ENCODE data around the gene CD38.

GRCh38 chr4:15781427-15782095 lies 3.4 kb downstream of the CD38 start:
- TF ChIP-seq ZNF768 (tag by site-specific recombination; IDR thresholded peaks at IDR 0.05) (no peak), CTCF (tag by site-specific recombination; IDR thresholded peaks at IDR 0.05) (no peak), ZNF23 (tag by site-specific recombination; IDR thresholded peaks at IDR 0.05; ENCODE audit: borderline replicate concordance) (no peak), REST (tag by site-specific recombination; IDR thresholded peaks at IDR 0.05) (no peak), ZNF792 (tag by site-specific recombination; IDR thresholded peaks at IDR 0.05) (no peak), MZF1 (tag by site-specific recombination; IDR thresholded peaks at IDR 0.05; ENCODE audit: borderline replicate concordance) (no peak), YY1 (tag by site-specific recombination; IDR thresholded peaks at IDR 0.05) (no peak), PRDM1 (tag by site-specific recombination; IDR thresholded peaks at IDR 0.05) (no peak)
- TF ChIP-seq, protein P1, sequence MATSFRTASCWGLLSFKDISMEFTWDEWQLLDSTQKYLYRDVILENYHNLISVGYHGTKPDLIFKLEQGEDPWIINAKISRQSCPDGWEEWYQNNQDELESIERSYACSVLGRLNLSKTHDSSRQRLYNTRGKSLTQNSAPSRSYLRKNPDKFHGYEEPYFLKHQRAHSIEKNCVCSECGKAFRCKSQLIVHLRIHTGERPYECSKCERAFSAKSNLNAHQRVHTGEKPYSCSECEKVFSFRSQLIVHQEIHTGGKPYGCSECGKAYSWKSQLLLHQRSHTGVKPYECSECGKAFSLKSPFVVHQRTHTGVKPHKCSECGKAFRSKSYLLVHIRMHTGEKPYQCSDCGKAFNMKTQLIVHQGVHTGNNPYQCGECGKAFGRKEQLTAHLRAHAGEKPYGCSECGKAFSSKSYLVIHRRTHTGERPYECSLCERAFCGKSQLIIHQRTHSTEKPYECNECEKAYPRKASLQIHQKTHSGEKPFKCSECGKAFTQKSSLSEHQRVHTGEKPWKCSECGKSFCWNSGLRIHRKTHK (tag by site-specific recombination; IDR thresholded peaks at IDR 0.05), result no peak

Data from HEK293 (cell line).